Activated B cell treated with CpG ODN at 0.5 μM for 24 hours (primary cell): Measurements from ENCODE around the gene FUBP3. TPM values are rescaled to one million over a fixed set of nuclear protein-coding genes. Genes with fewer than 3 reads are reported as not detected.

Experiments
- ATAC-seq: fragments of 200-7000 bp; cut with Tn5 transposase; one replicate; pipeline ENCODE4 v1.10.0; 2021; ENCODE audit warnings: low read depth, mild to moderate bottlenecking, moderate library complexity
- CTCF ChIA-PET: fragments of 350-600 bp; sonication (Branson Sonifier 250); formaldehyde crosslinking; loops from one replicate; lab custom pipeline; 2021; ENCODE audit warnings: antibody characterized with exemption; lab: Charles Lee
- POLR2A ChIA-PET: fragments of 350-600 bp; sonication (Branson Sonifier 250); formaldehyde crosslinking; loops from one replicate; lab custom pipeline; 2021; ENCODE audit warnings: antibody characterized with exemption; lab: Charles Lee
- DNase-seq: peaks from one replicate; pipeline ENCODE4 v3.0.0; 2022
- H3K27ac Mint-ChIP-seq: one replicate; pipeline ENCODE4 v1.8.0; 2020; ENCODE audit warnings: mixed read lengths
- H3K27me3 Mint-ChIP-seq: one replicate; pipeline ENCODE4 v1.8.0; 2021; ENCODE audit warnings: mixed read lengths
- H3K36me3 Mint-ChIP-seq: one replicate; pipeline ENCODE4 v1.8.0; 2021; ENCODE audit warnings: low read depth, mixed read lengths
- H3K4me1 Mint-ChIP-seq: one replicate; pipeline ENCODE4 v1.8.0; 2021; ENCODE audit warnings: mixed read lengths
- H3K4me3 Mint-ChIP-seq: one replicate; pipeline ENCODE4 v1.8.0; 2020; ENCODE audit warnings: mild to moderate bottlenecking, mixed read lengths
- H3K9me3 Mint-ChIP-seq: one replicate; pipeline ENCODE4 v1.8.0; 2020; ENCODE audit warnings: mixed read lengths
- intact Hi-C: fragments of 100-400 bp; cut with micrococcal nuclease; formaldehyde crosslinking; loops from one replicate; pipeline ENCODE4 v1.15.1; 2024
- total RNA-seq: library from RNA; stranded (reverse); gene quantifications from 2 replicates; pipeline ENCODE4 v1.2.3, GENCODE V29; 2022
- TF ChIP-seq, protein P1 (sequence below): fragments of 200-600 bp; IDR thresholded peaks from one replicate; pipeline ENCODE4 v1.8.0; 2022; ENCODE audit warnings: antibody characterized with exemption, mild to moderate bottlenecking

Gene FUBP3
- total RNA-seq, 1 donor from 2014 or later = 44.7 TPM

GRCh38 chr9:130631331-130632080 lies 52.1 kb downstream of the FUBP3 start:
- CTCF ChIA-PET = no interaction called here
- H3K27ac Mint-ChIP-seq = no peak overlapping the region

DNA sequence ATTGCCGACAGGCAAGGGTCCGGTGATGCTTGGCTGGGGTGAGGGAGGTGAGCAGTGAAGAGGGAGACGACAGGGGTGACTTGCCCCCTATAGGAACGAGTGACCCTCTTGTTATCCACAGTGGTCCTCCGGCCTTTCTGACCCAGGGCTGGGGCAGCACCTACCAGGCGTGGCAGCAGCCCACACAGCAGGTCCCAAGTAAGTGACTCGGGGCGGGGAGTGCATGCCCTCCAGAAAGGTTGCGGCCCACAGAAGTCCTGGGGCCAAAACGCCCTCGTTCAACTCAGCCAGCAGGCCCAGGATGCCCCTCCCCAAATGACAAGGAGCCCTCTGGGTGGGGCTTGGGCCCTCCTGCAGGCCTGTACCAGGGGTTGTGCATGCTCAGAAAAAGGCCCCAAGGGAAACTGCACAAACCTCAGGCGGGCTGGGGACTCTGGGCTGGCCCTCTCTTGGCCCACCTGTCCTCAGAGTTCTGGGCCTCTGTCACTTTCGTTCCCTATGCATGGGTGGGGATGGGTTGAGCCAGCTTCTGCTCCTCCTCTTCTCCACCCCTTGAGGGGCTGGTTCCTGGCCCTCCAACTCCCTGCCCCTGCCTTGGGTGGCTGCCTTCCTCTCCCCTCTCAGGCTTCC lies 52.8 kb downstream of the FUBP3 start:
- CTCF ChIA-PET = no interaction called here
- DNase-seq (no peak), ATAC-seq (no peak)
- TF ChIP-seq, protein P1, sequence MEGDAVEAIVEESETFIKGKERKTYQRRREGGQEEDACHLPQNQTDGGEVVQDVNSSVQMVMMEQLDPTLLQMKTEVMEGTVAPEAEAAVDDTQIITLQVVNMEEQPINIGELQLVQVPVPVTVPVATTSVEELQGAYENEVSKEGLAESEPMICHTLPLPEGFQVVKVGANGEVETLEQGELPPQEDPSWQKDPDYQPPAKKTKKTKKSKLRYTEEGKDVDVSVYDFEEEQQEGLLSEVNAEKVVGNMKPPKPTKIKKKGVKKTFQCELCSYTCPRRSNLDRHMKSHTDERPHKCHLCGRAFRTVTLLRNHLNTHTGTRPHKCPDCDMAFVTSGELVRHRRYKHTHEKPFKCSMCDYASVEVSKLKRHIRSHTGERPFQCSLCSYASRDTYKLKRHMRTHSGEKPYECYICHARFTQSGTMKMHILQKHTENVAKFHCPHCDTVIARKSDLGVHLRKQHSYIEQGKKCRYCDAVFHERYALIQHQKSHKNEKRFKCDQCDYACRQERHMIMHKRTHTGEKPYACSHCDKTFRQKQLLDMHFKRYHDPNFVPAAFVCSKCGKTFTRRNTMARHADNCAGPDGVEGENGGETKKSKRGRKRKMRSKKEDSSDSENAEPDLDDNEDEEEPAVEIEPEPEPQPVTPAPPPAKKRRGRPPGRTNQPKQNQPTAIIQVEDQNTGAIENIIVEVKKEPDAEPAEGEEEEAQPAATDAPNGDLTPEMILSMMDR = no peak
- H3K36me3 Mint-ChIP-seq = peaks cover 82% of the 10 kb centered on the region
- no peak overlapping the region for H3K27ac Mint-ChIP-seq
- POLR2A ChIA-PET = no interaction called here
- intact Hi-C loops = no loop called here
- H3K4me1 Mint-ChIP-seq = no peaks in the 10 kb centered on the region
- no peak overlapping the region for H3K4me3 Mint-ChIP-seq
- H3K27me3 Mint-ChIP-seq = no peaks in the 10 kb centered on the region
- no peaks in the 10 kb centered on the region for H3K9me3 Mint-ChIP-seq

More at GRCh38 chr9:130631331-130632080, 52.1 kb downstream of the FUBP3 start:
- Mint-ChIP-seq H3K27me3 (no peaks in the 10 kb centered on the region), H3K36me3 (peaks cover 83% of the 10 kb centered on the region), H3K4me1 (no peaks in the 10 kb centered on the region), H3K4me3 (no peak overlapping the region), H3K9me3 (no peaks in the 10 kb centered on the region)
- ATAC-seq (no peak), DNase-seq (no peak)
- TF ChIP-seq, protein P1 = no peak
- POLR2A ChIA-PET = no interaction called here
- intact Hi-C loops = no loop called here

GRCh38 chr9:130632841-130633240 lies 53.5 kb downstream of the FUBP3 start:
- Mint-ChIP-seq H3K4me3 (no peak overlapping the region), H3K4me1 (no peaks in the 10 kb centered on the region), H3K27me3 (no peaks in the 10 kb centered on the region), H3K36me3 (peaks cover 79% of the 10 kb centered on the region), H3K27ac (no peak overlapping the region), H3K9me3 (no peaks in the 10 kb centered on the region)
- TF ChIP-seq, protein P1 = no peak
- intact Hi-C loops = no loop called here
- CTCF ChIA-PET = no interaction called here
- DNase-seq (no peak), ATAC-seq (no peak)
- POLR2A ChIA-PET = no interaction called here

DNA sequence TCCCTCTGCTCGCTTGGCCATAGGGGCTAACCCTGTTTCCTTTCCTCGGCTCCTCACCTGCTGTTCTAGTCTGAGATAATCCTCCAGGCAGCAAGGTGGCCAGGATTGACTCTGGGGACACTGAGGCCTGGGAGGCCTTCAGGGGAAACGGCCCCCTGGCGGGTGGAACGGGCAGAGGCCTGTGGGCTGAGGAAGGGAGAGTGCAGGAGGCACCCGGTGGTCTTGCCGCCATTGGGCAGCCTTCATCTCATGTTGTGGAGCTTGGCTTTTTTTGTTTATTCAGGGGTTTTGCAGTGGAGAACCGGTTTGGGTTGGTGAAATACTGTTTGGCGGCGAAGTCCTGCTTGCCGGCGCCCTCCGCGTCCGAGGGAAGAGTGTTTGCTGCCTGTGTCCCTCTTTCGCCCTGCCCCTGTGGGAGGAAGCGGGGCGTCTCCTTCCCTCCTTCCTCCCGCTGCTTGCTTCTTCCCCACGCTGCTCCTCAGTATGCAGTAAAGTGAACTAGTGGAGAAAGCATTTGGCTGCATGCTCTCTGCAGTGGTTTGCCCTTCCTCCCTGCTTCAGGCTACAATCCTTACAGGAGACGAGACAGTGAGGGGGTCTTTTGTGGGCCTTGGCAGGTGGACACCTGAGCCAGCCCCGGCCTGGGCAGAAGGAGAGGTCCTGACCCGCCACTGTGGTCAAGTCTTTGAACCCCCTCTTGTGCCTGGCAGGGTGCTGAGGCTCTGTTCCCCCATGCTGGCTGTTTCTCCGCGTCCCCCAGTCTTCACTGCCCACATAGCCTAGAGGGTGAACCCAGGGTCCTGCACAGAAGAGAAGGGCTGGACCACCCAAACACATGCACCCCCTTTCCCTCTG lies 54.2 kb downstream of the FUBP3 start:
- ATAC-seq = no peak
- Mint-ChIP-seq H3K36me3 (peaks cover 78% of the 10 kb centered on the region), H3K27me3 (no peaks in the 10 kb centered on the region), H3K4me1 (no peaks in the 10 kb centered on the region), H3K9me3 (no peaks in the 10 kb centered on the region), H3K27ac (no peak overlapping the region), H3K4me3 (no peak overlapping the region)
- DNase-seq = no peak
- ChIA-PET POLR2A (no interaction called here), CTCF (no interaction called here)
- TF ChIP-seq, protein P1 = no peak
- intact Hi-C loops = no loop called here
